ENCODE measurements around the gene INTS6L. TPM values are rescaled to one million over a fixed set of nuclear protein-coding genes. Genes with fewer than 3 reads are reported as not detected.

INTS6L gene
- total RNA-seq, 4 donors from 2014 or later = 4.3 to 14.9 (median 6.4) TPM

GRCh38 chrX:135498236-135498635, 22.2 kb upstream of the INTS6L start:
- no peaks in the 10 kb centered on the region for H3K9me3 ChIP-seq
- no peaks in the 10 kb centered on the region for H3K36me3 ChIP-seq
- H3K4me1 ChIP-seq = no peaks in the 10 kb centered on the region
- H3K4me3 ChIP-seq = no peak overlapping the region
- 63 to 67% methylated on average over 1 to 2 of the region's 2 CpGs for WGBS, 2 donors
- TF ChIP-seq, protein P1, sequence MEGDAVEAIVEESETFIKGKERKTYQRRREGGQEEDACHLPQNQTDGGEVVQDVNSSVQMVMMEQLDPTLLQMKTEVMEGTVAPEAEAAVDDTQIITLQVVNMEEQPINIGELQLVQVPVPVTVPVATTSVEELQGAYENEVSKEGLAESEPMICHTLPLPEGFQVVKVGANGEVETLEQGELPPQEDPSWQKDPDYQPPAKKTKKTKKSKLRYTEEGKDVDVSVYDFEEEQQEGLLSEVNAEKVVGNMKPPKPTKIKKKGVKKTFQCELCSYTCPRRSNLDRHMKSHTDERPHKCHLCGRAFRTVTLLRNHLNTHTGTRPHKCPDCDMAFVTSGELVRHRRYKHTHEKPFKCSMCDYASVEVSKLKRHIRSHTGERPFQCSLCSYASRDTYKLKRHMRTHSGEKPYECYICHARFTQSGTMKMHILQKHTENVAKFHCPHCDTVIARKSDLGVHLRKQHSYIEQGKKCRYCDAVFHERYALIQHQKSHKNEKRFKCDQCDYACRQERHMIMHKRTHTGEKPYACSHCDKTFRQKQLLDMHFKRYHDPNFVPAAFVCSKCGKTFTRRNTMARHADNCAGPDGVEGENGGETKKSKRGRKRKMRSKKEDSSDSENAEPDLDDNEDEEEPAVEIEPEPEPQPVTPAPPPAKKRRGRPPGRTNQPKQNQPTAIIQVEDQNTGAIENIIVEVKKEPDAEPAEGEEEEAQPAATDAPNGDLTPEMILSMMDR (IDR thresholded peaks at IDR 0.05) = no peak
- no peak for TF ChIP-seq POLR2A (IDR thresholded peaks at IDR 0.05)
- no peak for DNase-seq
- no peaks in the 10 kb centered on the region for H3K27me3 ChIP-seq
- H3K27ac ChIP-seq = no peak overlapping the region
- intact Hi-C loops (cut with DNase I) = no loop called here

GRCh38 chrX:135505351-135505750, 15.1 kb upstream of the INTS6L start:
- intact Hi-C loops (cut with DNase I) = no loop called here
- H3K4me3 ChIP-seq = no peak overlapping the region
- no peak for TF ChIP-seq POLR2A (IDR thresholded peaks at IDR 0.05)
- TF ChIP-seq, protein P1 (IDR thresholded peaks at IDR 0.05) = no peak
- no peak for DNase-seq
- H3K27me3 ChIP-seq = peaks cover 0 to 3% (median 1%) of the 10 kb centered on the region in 4 donors
- H3K4me1 ChIP-seq = no peaks in the 10 kb centered on the region
- H3K9me3 ChIP-seq = no peaks in the 10 kb centered on the region
- no peak overlapping the region for H3K27ac ChIP-seq
- H3K36me3 ChIP-seq = no peaks in the 10 kb centered on the region

GRCh38 chrX:135509885-135510284, 10.6 kb upstream of the INTS6L start:
- TF ChIP-seq, protein P1 (IDR thresholded peaks at IDR 0.05) = no peak
- no peak for TF ChIP-seq POLR2A (IDR thresholded peaks at IDR 0.05)
- Histone ChIP-seq H3K27ac (no peak overlapping the region), H3K4me1 (no peaks in the 10 kb centered on the region), H3K9me3 (no peaks in the 10 kb centered on the region), H3K36me3 (no peaks in the 10 kb centered on the region), H3K4me3 (no peak overlapping the region), H3K27me3 (peaks cover 0 to 3% (median 1%) of the 10 kb centered on the region in 4 donors)
- no peak for DNase-seq
- WGBS, 2 donors = 35% methylated on average over 2 of the region's 2 CpGs; no CpG with 5 or more reads in 1 of the 2 donors
- intact Hi-C loops (cut with DNase I) = no loop called here

DNA sequence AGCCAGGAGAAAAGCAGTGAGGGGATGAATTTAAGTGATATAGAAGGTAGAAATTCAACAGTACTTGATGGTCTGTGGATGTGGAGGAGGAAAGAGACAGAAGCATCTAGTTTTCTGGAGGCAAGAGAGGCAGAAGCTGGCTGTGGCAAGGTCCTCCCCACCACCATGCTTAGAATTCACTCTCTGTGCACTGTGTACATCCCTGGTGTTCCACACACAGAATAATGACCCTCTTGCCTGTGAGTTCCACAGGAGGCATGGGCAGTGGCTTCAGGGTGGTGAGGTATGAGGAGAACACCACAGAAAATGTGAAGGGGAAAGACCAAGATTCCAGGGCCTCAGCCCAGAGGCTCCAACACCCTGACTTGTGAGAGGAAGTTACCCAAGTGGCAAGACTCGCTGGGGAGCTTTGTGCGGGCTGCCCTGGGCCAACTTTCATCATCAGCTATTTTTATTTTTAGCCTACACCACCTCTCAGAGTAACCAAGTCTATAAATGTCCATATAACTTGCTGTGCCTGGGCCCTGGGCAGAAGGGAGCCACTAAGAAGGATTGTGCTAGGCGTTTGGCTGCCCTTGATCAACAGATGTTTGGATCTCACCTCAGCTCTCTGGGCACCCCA, 7.8 kb upstream of the INTS6L start:
- no peak overlapping the region for H3K27ac ChIP-seq
- TF ChIP-seq, protein P1 (IDR thresholded peaks at IDR 0.05) = no peak
- no peak for TF ChIP-seq POLR2A (IDR thresholded peaks at IDR 0.05)
- intact Hi-C loops (cut with DNase I) = no loop called here
- H3K36me3 ChIP-seq = no peaks in the 10 kb centered on the region
- H3K27me3 ChIP-seq = peaks cover 0 to 2% (median 0%) of the 10 kb centered on the region in 4 donors
- H3K4me3 ChIP-seq = no peak overlapping the region
- DNase-seq = no peak
- WGBS, 2 donors = 39 to 40% methylated on average over 3 of the region's 3 CpGs
- no peaks in the 10 kb centered on the region for H3K9me3 ChIP-seq
- H3K4me1 ChIP-seq = no peaks in the 10 kb centered on the region

DNA sequence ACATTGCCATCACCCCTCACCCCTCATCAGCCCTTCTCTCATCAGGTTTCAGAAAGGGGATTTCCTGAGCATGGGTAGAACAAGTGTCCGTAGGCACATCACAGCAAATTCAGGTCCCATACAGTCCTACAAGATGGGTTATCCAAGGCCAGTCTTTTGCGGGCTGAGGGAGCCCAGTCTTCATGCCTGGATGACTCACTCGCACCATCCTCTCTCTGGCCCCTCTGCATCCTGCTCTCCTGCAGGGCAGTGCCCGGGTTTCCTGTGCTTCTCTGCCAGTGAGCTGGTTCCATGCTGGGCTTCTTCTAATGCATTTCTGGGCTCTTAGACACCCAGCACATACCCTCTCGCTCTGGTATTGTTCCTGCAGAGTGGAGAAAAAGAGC, 7.3 kb upstream of the INTS6L start:
- Histone ChIP-seq H3K4me3 (no peak overlapping the region), H3K27ac (no peak overlapping the region), H3K4me1 (no peaks in the 10 kb centered on the region), H3K27me3 (peaks cover 0 to 2% (median 0%) of the 10 kb centered on the region in 4 donors), H3K36me3 (no peaks in the 10 kb centered on the region), H3K9me3 (no peaks in the 10 kb centered on the region)
- no peak for DNase-seq
- intact Hi-C loops (cut with DNase I) = no loop called here
- TF ChIP-seq POLR2A (IDR thresholded peaks at IDR 0.05) = no peak
- TF ChIP-seq, protein P1 (IDR thresholded peaks at IDR 0.05) = no peak
- WGBS, 2 donors = 100% methylated on average over 1 of the region's 5 CpGs; no CpG with 5 or more reads in 1 of the 2 donors
